Stimulated activated CD8-positive, alpha-beta memory T cell treated with anti-CD3 and anti-CD28 coated beads, Interleukin-12 subunit alpha, Interleukin-12 subunit beta, amount 100 ng/mL, for 24 hours (primary cell): Measurements from ENCODE around the gene ACOD1.
A peak's percentile ranks its signal among the peaks of the same experiment; 100 is the strongest.

ENCODE experiments used
- DNase-seq: peaks from one replicate; pipeline ENCODE4 v3.0.0-alpha.2; 2020; ENCODE audit errors: extremely low read depth

Gene ACOD1

DNA sequence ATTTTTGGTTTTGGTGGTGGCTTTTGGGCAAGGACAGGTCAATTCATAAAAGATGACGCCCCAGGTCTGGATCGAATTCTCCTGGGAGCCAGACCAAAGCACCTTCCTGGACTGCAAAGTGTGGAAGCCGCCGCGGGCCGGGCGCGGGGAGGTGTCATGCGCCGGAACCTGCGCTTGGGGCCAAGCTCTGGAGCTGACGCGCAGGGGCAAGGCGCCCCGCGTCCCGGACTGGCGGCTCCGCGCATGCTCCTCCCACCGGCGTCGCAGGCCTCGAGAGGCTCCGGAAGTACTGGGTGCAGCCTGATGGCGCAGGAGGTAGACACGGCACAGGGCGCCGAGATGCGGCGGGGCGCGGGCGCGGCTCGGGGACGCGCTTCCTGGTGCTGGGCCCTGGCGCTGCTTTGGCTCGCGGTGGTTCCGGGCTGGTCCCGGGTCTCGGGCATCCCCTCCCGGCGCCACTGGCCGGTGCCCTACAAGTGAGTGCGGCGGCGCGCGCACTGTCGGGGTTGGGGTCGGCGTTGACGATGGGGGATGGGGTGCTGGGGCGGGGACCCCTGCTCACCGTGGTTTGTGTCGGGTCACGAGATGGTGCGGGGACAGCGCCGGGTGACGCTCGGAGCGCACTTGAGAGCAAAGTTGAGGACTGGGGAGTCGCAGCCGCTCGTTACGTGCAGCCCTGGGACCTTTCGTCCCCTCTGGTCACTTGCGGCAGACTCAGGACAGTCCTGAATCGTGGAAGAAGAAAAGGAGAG, 43.7 kb downstream of the ACOD1 start, which contains the start of gene CLN5:
Gene CLN5, plus strand, starts transcription at position 286 of the 752 bp plus-strand sequence. Its CDS starts 18 bp downstream, at position 304.
- DNase-seq, result peak; percentile 79

GRCh38 chr13:76992548-76993001, 44.3 kb downstream of the ACOD1 start:
- DNase-seq, result no peak

GRCh38 chr13:76993021-76993420, 44.7 kb downstream of the ACOD1 start:
- no peak for DNase-seq

GRCh38 chr13:76993473-76993872, 45.2 kb downstream of the ACOD1 start:
- no peak for DNase-seq

- no peak for DNase-seq
These were observed 46.0 kb downstream of the ACOD1 start for GRCh38 chr13:76994281-76994680.

GRCh38 chr13:77000475-77000874, 52.2 kb downstream of the ACOD1 start:
- no peak for DNase-seq

DNA sequence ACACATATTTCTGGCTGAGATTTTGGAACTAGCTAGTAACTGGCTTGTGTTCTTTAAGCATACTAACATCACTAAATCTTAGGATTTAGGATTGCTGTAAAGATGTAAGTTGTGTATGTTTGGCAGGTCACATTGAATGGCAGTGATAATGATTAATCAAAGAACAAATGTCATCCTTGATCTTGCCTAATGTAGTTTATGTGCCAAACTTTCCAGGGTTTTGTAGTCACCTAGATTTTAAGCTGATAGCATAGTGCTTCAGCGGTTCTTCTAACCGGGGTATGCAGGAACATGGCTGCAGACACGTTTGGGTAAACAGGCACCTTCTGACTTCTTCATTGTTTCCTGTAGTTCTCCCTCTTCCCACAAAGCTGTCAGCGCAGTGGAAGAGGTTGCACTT, 53.2 kb downstream of the ACOD1 start:
- DNase-seq, result no peak

- DNase-seq, result no peak
These were observed 53.8 kb downstream of the ACOD1 start for GRCh38 chr13:77001963-77002587.

GRCh38 chr13:77002590-77003190, 54.4 kb downstream of the ACOD1 start:
- DNase-seq, result no peak
